ENCODE data around the gene PBOV1.
"Not testable (repeated sequence)": the region's sequence is repeated elsewhere in the genome, so short reads cannot be mapped to it uniquely, and the experiment has no call there.

The PBOV1 gene

GRCh38 chr6:138238368-138238767, 20.1 kb upstream of the PBOV1 start:
- DNase-seq (ENCODE audit: low read depth in 2 of 2): no peak

GRCh38 chr6:138237463-138237862, 19.2 kb upstream of the PBOV1 start:
- no peak for DNase-seq (ENCODE audit: low read depth in 2 of 2)

GRCh38 chr6:138235693-138236092, 17.4 kb upstream of the PBOV1 start:
- no peak for DNase-seq (ENCODE audit: low read depth in 2 of 2)

GRCh38 chr6:138235205-138235604, 16.9 kb upstream of the PBOV1 start:
- DNase-seq (ENCODE audit: low read depth in 2 of 2): no peak

DNA sequence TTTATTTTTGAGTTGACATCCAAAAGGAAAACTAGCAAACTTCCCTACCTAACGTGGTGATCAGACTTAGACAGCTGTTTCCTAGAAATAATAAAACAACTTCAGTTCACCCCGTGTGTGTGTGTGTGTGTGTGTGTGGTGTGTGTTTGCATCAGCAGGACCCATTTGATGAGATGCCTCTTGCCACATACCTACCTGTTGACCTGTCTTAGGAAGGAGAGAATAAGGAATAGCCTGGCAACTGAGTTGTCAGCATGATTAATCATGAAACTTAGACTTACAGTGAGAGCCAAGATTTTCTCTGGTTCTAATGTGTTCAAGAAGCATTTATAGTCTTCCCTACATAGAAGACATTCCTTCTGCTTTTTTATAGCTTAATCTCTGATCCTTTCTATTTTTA, 16.1 kb upstream of the PBOV1 start:
- DNase-seq (ENCODE audit: low read depth in 2 of 2): no peak

DNA sequence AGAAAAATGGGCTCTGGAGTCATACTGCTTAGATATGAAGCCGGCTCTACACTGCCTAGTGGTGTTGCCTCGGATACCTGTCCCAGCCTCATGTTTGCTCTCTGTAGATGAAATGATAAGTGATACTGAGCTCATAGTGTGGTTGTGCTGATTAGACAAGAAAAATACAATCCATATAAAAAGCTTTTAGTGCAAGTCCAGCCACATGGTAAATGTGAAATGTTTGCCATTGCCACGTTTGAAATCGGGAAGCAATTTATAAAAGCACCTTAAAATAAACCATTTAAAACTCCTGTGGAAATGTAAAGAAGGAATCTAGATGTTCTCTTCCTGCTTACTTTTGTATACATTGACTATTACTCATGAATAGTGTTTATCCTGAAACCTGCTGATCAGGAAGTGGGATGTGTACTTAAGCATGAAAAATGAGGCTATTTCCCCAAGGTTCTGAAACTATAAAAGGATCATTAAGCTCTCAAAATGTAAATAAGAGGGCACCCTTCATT, 13.1 kb upstream of the PBOV1 start:
- no peak for DNase-seq (ENCODE audit: low read depth in 2 of 2)

DNA sequence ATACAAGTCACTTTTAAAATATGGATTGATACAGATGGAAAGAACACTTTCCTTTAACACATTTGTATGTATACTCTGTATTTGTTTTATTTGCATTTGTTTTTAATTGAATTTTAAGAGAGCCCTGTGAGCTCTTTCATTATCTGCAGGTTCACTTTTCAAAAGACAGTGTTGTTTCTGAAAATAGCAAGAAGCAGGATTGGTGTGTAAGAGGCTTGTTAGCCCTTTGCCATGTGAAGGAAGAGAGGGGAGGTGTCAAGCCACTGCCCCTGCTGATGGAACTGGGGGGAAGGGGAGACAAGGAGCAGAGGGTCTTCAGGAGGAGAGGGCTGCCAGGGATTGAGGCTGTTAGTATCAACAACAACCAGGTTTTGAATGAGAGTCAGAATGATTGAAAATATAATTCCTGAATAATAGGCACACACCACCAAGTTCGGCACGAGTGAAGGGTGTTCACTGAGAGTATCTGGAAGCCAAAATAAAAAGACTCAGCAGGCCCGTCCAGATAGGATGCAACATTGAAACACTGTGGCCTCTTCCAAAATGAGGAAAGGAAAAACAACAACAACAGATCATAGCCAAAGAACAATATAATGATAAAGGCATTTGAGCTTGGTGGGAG, 12.6 kb upstream of the PBOV1 start:
- DNase-seq (ENCODE audit: low read depth in 2 of 2): no peak

DNA sequence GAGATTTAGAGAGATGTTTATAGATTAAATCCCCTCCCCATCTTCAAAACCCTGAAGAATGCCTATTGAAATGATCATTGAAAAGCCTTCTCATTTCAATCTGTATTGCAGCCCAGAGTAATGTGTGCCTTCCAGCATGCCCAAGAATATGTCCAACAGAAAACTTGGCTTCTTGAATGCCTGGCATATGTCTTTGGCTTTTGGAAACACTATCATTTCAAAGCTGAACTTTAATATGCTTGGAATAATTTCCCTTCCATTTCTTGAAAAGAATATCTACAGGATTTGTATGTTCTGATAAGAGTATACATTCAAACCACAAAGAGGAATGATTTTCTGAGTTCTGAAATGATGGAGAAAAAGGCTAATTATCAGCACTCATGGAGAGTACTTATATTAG, 11.9 kb upstream of the PBOV1 start:
- no peak for DNase-seq (ENCODE audit: low read depth in 2 of 2)

GRCh38 chr6:138229663-138230179, 11.4 kb upstream of the PBOV1 start:
- DNase-seq (ENCODE audit: low read depth in 2 of 2): no peak

GRCh38 chr6:138229072-138229471, 10.8 kb upstream of the PBOV1 start:
- DNase-seq (ENCODE audit: low read depth in 2 of 2): no peak

DNA sequence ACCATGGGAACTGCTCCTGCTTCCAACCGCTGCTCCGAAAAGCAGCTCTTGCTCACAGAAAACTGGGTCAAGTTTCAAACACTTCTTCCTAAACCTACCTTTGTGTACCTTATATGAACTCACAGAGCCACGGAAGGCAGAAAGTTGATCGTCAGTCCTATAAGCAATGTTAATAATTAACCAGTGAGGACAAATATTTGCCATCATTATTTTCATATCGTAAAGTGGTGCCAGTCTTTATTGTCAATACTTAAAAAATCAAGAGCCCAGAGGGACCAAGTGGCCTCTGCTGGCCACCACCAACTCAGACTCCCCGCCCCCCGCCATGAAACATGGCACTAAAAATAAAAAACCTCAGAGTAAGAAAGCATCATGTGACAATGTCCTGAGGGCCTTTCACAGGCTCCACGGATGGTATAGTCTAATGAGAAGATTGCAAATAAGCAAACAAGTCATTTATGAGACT, 9.1 kb upstream of the PBOV1 start:
- no peak for DNase-seq (ENCODE audit: low read depth in 2 of 2)

DNA sequence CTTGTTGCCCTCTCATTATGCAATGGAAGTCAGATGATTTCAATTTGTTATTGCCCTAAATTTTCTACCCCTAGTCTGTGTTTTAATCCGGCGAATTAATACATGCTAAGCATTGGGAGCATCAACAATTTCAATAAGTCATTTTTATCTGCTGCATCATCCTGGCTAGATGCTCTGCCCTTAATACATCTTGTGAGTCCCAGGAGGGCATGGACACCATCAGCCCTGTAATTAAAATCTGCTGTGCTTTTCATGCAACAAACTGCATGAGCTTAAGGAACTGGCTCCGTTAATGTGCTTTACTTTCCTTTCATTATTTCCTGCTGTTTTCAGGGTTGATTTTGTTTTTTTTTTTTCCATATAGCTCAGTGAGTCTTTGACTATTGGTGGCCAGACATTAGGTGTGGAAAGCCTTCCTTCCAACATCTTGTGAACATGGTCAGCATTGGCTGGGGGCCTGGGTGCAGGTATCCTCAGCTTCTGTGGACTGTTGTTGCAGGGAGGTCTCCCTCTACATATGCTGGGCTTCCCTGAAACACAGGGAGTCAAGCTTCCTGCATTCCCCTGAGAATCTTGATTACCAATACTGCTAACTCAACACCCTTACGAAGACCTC, 8.5 kb upstream of the PBOV1 start:
- DNase-seq (ENCODE audit: low read depth in 2 of 2): no peak

- no peak for DNase-seq (ENCODE audit: low read depth in 2 of 2)
These were observed 7.7 kb upstream of the PBOV1 start for GRCh38 chr6:138225953-138226352.

DNA sequence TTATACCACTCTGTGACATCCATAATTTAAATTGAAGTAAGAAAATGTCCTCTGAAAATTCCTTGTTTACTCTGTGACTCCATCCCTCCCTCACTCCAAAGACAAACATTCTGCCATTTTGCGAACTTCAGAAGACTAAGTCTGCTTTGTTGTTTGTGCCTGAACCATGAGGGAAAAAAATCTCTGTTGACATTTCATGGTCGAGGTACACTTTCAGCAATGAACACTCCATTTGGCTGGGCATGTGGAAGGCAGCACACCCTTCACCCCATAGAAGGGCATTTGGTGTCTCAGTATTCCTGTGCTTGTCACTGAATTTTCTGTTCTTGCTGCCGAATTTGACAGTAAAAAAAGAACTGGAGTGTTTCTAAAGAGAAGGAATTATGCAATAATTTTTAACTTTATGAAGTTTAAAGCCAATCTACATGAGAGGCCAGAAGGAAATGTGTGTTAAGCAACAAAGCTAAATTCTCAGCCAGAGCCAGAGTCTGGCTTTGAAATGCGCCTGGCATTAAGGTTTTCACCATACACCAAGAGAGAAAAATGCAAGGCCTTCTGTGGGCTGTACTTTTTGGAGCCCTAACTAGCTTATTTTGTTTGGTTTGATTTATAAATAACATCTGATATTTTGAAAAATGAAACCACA, 4.7 kb upstream of the PBOV1 start:
- DNase-seq (ENCODE audit: low read depth in 2 of 2): no peak

DNA sequence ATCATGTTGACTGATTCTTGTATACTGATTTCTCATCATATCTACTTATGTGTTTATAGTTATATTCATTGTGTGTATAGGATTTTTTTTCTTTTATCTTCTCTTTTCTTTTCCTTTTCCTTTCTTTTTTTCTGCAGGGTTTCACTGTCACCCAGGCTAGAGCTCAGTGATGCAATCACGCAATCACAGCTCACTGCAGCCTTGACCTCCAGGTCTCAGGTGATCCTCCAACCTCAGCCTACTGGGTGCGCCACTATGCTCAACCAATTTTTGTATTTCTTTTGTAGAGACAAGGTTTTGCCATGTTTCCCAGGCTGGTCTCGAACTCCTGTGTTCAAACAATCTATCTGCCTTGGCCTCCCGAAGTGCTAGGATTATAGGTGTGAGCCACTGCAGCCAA, 1.6 kb upstream of the PBOV1 start:
- DNase-seq (ENCODE audit: low read depth in 2 of 2): no peak

- no peak for DNase-seq (ENCODE audit: low read depth in 2 of 2)
These were observed 1.1 kb upstream of the PBOV1 start for GRCh38 chr6:138219398-138219797.

DNA sequence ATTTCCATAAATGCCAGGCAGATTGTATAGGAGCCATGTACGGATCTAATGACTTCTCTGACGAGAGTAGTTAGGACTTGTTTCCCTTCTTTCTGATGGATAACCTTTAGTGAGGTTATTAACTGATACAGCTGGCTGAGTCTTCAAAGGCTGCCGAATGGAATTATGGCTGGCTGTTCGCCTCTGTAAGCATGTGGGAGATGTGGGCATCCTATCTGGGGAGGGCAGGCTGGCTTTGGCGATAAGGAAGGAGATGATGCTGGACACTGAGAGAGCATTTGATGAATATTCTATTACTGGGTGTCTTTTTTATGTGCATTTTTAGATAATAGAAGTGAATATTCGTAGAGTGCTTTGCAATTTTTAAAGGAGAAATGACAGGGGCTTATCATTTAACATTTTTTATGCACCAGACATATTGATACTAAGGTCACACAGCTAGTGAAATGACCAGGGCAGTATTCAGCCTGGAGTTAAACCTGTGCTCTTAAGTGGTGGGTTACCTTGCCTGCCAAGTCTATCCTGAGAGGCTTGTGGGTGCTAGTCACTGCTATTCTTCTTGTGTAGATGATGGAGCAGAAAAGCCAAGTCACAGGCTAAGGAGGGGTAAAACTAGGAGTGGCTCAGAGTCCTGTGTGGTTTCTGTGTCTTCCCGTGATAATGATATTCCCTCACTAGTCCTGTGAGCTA, 3.1 kb downstream of the PBOV1 start:
- no peak for DNase-seq (ENCODE audit: low read depth in 2 of 2)

GRCh38 chr6:138212530-138212929, 5.8 kb downstream of the PBOV1 start:
- DNase-seq (ENCODE audit: low read depth in 2 of 2): not testable (repeated sequence)

GRCh38 chr6:138211601-138212000, 6.7 kb downstream of the PBOV1 start:
- no peak for DNase-seq (ENCODE audit: low read depth in 2 of 2)

- no peak for DNase-seq (ENCODE audit: low read depth in 2 of 2)
These were observed 7.2 kb downstream of the PBOV1 start for GRCh38 chr6:138211048-138211581.

- DNase-seq (ENCODE audit: low read depth in 2 of 2): no peak
These were observed 11.4 kb downstream of the PBOV1 start for GRCh38 chr6:138206862-138207261.
